A673 (cell line): ENCODE measurements around the gene RXRA. TPM values are rescaled to one million over a fixed set of nuclear protein-coding genes. Genes with fewer than 3 reads are reported as not detected.

Source experiments
- BruUV-seq: library from RNA; stranded (reverse); fragments of 400-500 nt; replicated peaks from 2 replicates; lab custom pipeline; 2021; lab: Mats Ljungman, UMichigan
- CTCF ChIA-PET: fragments of 300-600 bp; sonication (Branson Sonifier 250); formaldehyde crosslinking; loops from one replicate; lab custom pipeline; 2022; ENCODE audit warnings: antibody characterized with exemption; lab: Charles Lee
- POLR2A ChIA-PET: fragments of 300-600 bp; sonication (Branson Sonifier 250); formaldehyde crosslinking; loops from one replicate; lab custom pipeline; 2022; ENCODE audit warnings: antibody characterized with exemption; ENCODE audit not compliant: low non-redundant PET; lab: Charles Lee
- DNase-seq: peaks from one replicate; pipeline ENCODE4 v3.0.0-alpha.2; 2015; ENCODE audit warnings: low spot score
- H3K27ac ChIP-seq: fragments of 200-600 bp; sonication (generic); 2 replicates; pipeline ENCODE4 v1.5.1; 2016; ENCODE audit warnings: mixed run types, low read depth, mild to moderate bottlenecking, mixed read lengths, antibody characterized with exemption, low read length; ENCODE audit not compliant: poor library complexity, severe bottlenecking
- H3K27me3 ChIP-seq: fragments of 200-600 bp; sonication (generic); replicated peaks from 2 replicates; pipeline ENCODE4 v1.6.1; 2017; ENCODE audit warnings: mixed run types, low read depth, mild to moderate bottlenecking, mixed read lengths, antibody characterized with exemption, low read length; ENCODE audit not compliant: insufficient read depth, poor library complexity
- H3K36me3 ChIP-seq: fragments of 200-600 bp; sonication (generic); 2 replicates; pipeline ENCODE4 v1.6.1; 2016; ENCODE audit warnings: mixed run types, mild to moderate bottlenecking, mixed read lengths, antibody characterized with exemption, low read length; ENCODE audit not compliant: insufficient read depth, poor library complexity, severe bottlenecking
- H3K4me1 ChIP-seq: fragments of 200-600 bp; sonication (generic); 2 replicates; pipeline ENCODE4 v1.6.1; 2017; ENCODE audit warnings: mixed run types, mild to moderate bottlenecking, mixed read lengths, antibody characterized with exemption, low read length; ENCODE audit not compliant: insufficient read depth, poor library complexity, severe bottlenecking
- H3K4me3 ChIP-seq: fragments of 200-600 bp; sonication (generic); 2 replicates; pipeline ENCODE4 v1.5.1; 2016; ENCODE audit warnings: low read depth, mixed run types, mild to moderate bottlenecking, mixed read lengths, low read length; ENCODE audit not compliant: poor library complexity, severe bottlenecking
- H3K9me3 ChIP-seq: fragments of 200-600 bp; sonication (generic); 2 replicates; pipeline ENCODE4 v1.6.1; 2016; ENCODE audit warnings: mixed run types, low read depth, mild to moderate bottlenecking, mixed read lengths, antibody characterized with exemption, low read length; ENCODE audit not compliant: poor library complexity, severe bottlenecking
- CTCF ChIP-seq: fragments of 300-800, 200-600 bp; sonication (generic); conservative IDR thresholded peaks from 2 replicates; pipeline ENCODE4 v1.5.1; 2017; ENCODE audit warnings: low read depth, mild to moderate bottlenecking, antibody characterized with exemption, low read length, moderate library complexity, mixed read lengths
- EZH2 ChIP-seq: fragments of 200-600 bp; sonication (generic); IDR thresholded peaks from 2 replicates; pipeline ENCODE4 v1.6.1; 2017; ENCODE audit warnings: borderline replicate concordance, low read depth, mild to moderate bottlenecking, mixed read lengths, antibody characterized with exemption, low read length; ENCODE audit not compliant: poor library complexity, severe bottlenecking
- intact Hi-C: fragments of 100-400 bp; cut with micrococcal nuclease; formaldehyde crosslinking; loops from one replicate; pipeline ENCODE4 v1.10.0; 2022; ENCODE audit not compliant: unreplicated experiment
- total RNA-seq: library from RNA; stranded (reverse); gene quantifications from 2 replicates; pipeline ENCODE4 v1.2.3, GENCODE V29; 2021

Gene RXRA
- total RNA-seq, 1 experiment from 2014 or later = 54.1 TPM

- no peak overlapping the region for H3K4me3 ChIP-seq
- H3K36me3 ChIP-seq = no peaks in the 10 kb centered on the region
- BruUV-seq = no TSS peak
- ChIA-PET CTCF (no interaction called here), POLR2A (no interaction called here)
- intact Hi-C loops = no loop called here
- H3K4me1 ChIP-seq = peaks cover 25% of the 10 kb centered on the region
- no peaks in the 10 kb centered on the region for H3K9me3 ChIP-seq
- no peaks in the 10 kb centered on the region for H3K27me3 ChIP-seq
- DNase-seq = no peak
- TF ChIP-seq EZH2 = no peak
- TF ChIP-seq CTCF = no peak
- H3K27ac ChIP-seq = peak overlapping the region; percentile 75
Measured at GRCh38 chr9:134351606-134352176, 25.4 kb downstream of the RXRA start.

DNA sequence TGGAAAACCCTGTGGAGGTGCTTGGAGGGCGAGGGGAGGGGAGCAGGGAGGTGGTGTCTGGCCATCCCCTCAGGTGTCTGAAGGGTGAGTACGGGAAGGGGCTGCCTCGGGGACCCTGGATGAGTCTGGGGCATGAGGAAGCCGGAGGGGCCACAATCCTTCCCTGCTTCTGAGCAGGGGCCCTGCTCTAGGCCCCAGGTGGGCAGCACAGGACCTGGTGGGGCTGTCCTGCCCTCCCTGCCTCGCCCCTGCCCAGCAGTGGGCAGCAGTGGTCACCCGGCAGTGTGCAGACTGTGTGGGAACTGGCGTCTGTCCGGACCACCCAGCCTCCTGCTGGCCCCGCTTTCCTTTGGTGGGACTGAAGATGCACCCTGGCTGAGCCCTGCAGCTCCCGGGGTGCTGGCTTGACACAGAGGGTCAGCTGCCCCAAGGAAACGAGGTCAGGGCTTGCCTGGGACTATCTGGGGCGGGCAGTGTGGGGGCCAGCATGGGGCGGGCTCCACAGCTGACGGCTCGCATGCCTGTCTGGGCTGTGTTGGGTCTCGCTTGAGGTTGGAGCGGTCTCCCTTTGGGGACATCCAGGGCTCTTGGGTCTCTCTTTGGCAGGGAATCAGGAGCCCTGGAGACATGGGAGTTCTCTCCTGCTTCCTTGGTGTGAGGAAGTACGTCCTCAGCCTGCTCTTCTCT, 26.1 kb downstream of the RXRA start:
- no TSS peak for BruUV-seq
- no peak for DNase-seq
- Histone ChIP-seq H3K4me1 (peaks cover 29% of the 10 kb centered on the region), H3K27ac (no peak overlapping the region), H3K36me3 (no peaks in the 10 kb centered on the region), H3K27me3 (no peaks in the 10 kb centered on the region), H3K9me3 (no peaks in the 10 kb centered on the region), H3K4me3 (no peak overlapping the region)
- TF ChIP-seq CTCF = no peak
- no peak for TF ChIP-seq EZH2
- CTCF ChIA-PET = no interaction called here
- POLR2A ChIA-PET = no interaction called here
- intact Hi-C loops = no loop called here

- no TSS peak for BruUV-seq
- no peaks in the 10 kb centered on the region for H3K9me3 ChIP-seq
Measured at GRCh38 chr9:134353539-134353938, 27.3 kb downstream of the RXRA start.

More at GRCh38 chr9:134353539-134353938, 27.3 kb downstream of the RXRA start:
- Histone ChIP-seq H3K27me3 (no peaks in the 10 kb centered on the region), H3K36me3 (no peaks in the 10 kb centered on the region), H3K27ac (no peak overlapping the region), H3K4me3 (no peak overlapping the region), H3K4me1 (peaks cover 40% of the 10 kb centered on the region)
- intact Hi-C loops = no loop called here
- ChIA-PET POLR2A (no interaction called here), CTCF (no interaction called here)
- TF ChIP-seq CTCF = no peak
- no peak for TF ChIP-seq EZH2
- no peak for DNase-seq
